WTC11 (cell line): ENCODE data around the gene SLAMF6. TPM values are rescaled to one million over a fixed set of nuclear protein-coding genes. Genes with fewer than 3 reads are reported as not detected.

Source experiments
- ATAC-seq: fragments of 200-7000 bp; cut with Tn5 transposase; 2 replicates; pipeline ENCODE4 v1.10.0; 2021; ENCODE audit warnings: mild to moderate bottlenecking, moderate library complexity
- CTCF ChIA-PET: fragments of 300-600 bp; sonication (Branson Sonifier 250); formaldehyde crosslinking; loops from one replicate; lab custom pipeline; 2021; ENCODE audit warnings: antibody characterized with exemption; lab: Charles Lee
- POLR2A ChIA-PET: fragments of 350-600 bp; sonication (Branson Sonifier 250); formaldehyde crosslinking; loops from one replicate; lab custom pipeline; 2021; ENCODE audit warnings: antibody characterized with exemption; lab: Charles Lee
- DNase-seq: peaks from one replicate; pipeline ENCODE4 v3.0.0; 2021; ENCODE audit warnings: low spot score
- H3K27ac Mint-ChIP-seq: 2 replicates; pipeline ENCODE4 v1.8.0; 2021; ENCODE audit warnings: mixed read lengths
- H3K27me3 Mint-ChIP-seq: 2 replicates; pipeline ENCODE4 v1.8.0; 2021; ENCODE audit warnings: low read depth, mild to moderate bottlenecking, moderate library complexity, mixed read lengths
- H3K36me3 Mint-ChIP-seq: 2 replicates; pipeline ENCODE4 v1.8.0; 2021; ENCODE audit warnings: mixed read lengths
- H3K4me1 Mint-ChIP-seq: 2 replicates; pipeline ENCODE4 v1.8.0; 2022; ENCODE audit warnings: mixed read lengths
- H3K4me3 Mint-ChIP-seq: 2 replicates; pipeline ENCODE4 v1.8.0; 2021; ENCODE audit warnings: mild to moderate bottlenecking, moderate library complexity, mixed read lengths
- H3K9me3 Mint-ChIP-seq: 2 replicates; pipeline ENCODE4 v1.8.0; 2021; ENCODE audit warnings: mixed read lengths
- ARID4B ChIP-seq: sonication (generic); formaldehyde crosslinking; IDR thresholded peaks from 2 replicates; pipeline ENCODE4 v1.8.0; 2023; ENCODE audit warnings: missing genetic modification reagents, mild to moderate bottlenecking, borderline replicate concordance
- CBFB ChIP-seq: sonication (generic); formaldehyde crosslinking; IDR thresholded peaks from 2 replicates; pipeline ENCODE4 v1.8.1; 2022; ENCODE audit warnings: mild to moderate bottlenecking, low read depth, missing genetic modification reagents
- E2F5 ChIP-seq: sonication (generic); formaldehyde crosslinking; IDR thresholded peaks from 2 replicates; pipeline ENCODE4 v1.8.1; 2022; ENCODE audit warnings: mild to moderate bottlenecking, moderate library complexity, missing genetic modification reagents
- EMX1 ChIP-seq: fragments of 250-450 bp; sonication (Bioruptor Pico); IDR thresholded peaks from 2 replicates; pipeline ENCODE4 v1.8.0; 2021; ENCODE audit warnings: mild to moderate bottlenecking
- HMGA2 ChIP-seq: fragments of 250-450 bp; sonication (Bioruptor Pico); IDR thresholded peaks from 2 replicates; pipeline ENCODE4 v1.4.0; 2021; ENCODE audit warnings: mild to moderate bottlenecking, moderate library complexity
- MAX ChIP-seq: sonication (generic); formaldehyde crosslinking; IDR thresholded peaks from 2 replicates; pipeline ENCODE4 v1.8.0; 2022; ENCODE audit warnings: mild to moderate bottlenecking, missing genetic modification reagents
- MLX ChIP-seq: sonication (generic); formaldehyde crosslinking; IDR thresholded peaks from 2 replicates; pipeline ENCODE4 v1.8.1; 2023; ENCODE audit warnings: mild to moderate bottlenecking, missing genetic modification reagents, moderate library complexity
- NFATC4 ChIP-seq: fragments of 250-450 bp; sonication (Bioruptor Pico); IDR thresholded peaks from 2 replicates; pipeline ENCODE4 v1.9.0; 2021; ENCODE audit warnings: mild to moderate bottlenecking
- NFE2L1 ChIP-seq: sonication (generic); formaldehyde crosslinking; IDR thresholded peaks from 2 replicates; pipeline ENCODE4 v1.8.1; 2023; ENCODE audit warnings: missing genetic modification reagents
- OVOL2 ChIP-seq: fragments of 250-450 bp; sonication (Bioruptor Pico); IDR thresholded peaks from 2 replicates; pipeline ENCODE4 v1.9.0; 2021; ENCODE audit warnings: mild to moderate bottlenecking, borderline replicate concordance
- SP1 ChIP-seq: sonication (generic); formaldehyde crosslinking; conservative IDR thresholded peaks from 2 replicates; pipeline ENCODE4 v1.8.1; 2022; ENCODE audit warnings: missing genetic modification reagents
- TEAD4 ChIP-seq: sonication (generic); formaldehyde crosslinking; IDR thresholded peaks from 2 replicates; pipeline ENCODE4 v1.8.0; 2022; ENCODE audit warnings: mild to moderate bottlenecking, missing genetic modification reagents
- ZBTB21 ChIP-seq: sonication (generic); formaldehyde crosslinking; IDR thresholded peaks from 2 replicates; pipeline ENCODE4 v1.8.1; 2023; ENCODE audit warnings: mild to moderate bottlenecking, missing genetic modification reagents, borderline replicate concordance
- ZNF232 ChIP-seq: sonication (generic); formaldehyde crosslinking; IDR thresholded peaks from 2 replicates; pipeline ENCODE4 v1.8.0; 2022; ENCODE audit warnings: mild to moderate bottlenecking, missing genetic modification reagents
- total RNA-seq: library from RNA; stranded (reverse); gene quantifications from 3 replicates; pipeline ENCODE4 v1.2.3, GENCODE V29; 2021
- TF ChIP-seq, protein P1 (sequence below): sonication (generic); formaldehyde crosslinking; IDR thresholded peaks from 2 replicates; pipeline ENCODE4 v1.8.1; 2022; ENCODE audit warnings: low read depth, mild to moderate bottlenecking, moderate library complexity, missing genetic modification reagents, borderline replicate concordance
- TF ChIP-seq, protein P2 (sequence below): sonication (generic); formaldehyde crosslinking; IDR thresholded peaks from 2 replicates; pipeline ENCODE4 v1.8.1; 2022; ENCODE audit warnings: low read depth, missing genetic modification reagents, borderline replicate concordance

The SLAMF6 gene
- total RNA-seq, 1 experiment from 2014 or later: not detected

- ChIA-PET POLR2A (no interaction called here), CTCF (no interaction called here)
- Mint-ChIP-seq H3K27ac (no peak overlapping the region), H3K9me3 (no peaks in the 10 kb centered on the region), H3K27me3 (no peaks in the 10 kb centered on the region), H3K36me3 (no peaks in the 10 kb centered on the region), H3K4me3 (no peak overlapping the region)
- TF ChIP-seq HMGA2 (CRISPR knock-in tag) (no peak), EMX1 (CRISPR knock-in tag) (no peak), OVOL2 (no peak), SP1 (no peak), NFATC4 (CRISPR knock-in tag) (no peak), E2F5 (CRISPR knock-in tag) (no peak), MAX (CRISPR knock-in tag) (no peak), ZNF232 (CRISPR knock-in tag) (no peak), MLX (CRISPR knock-in tag) (no peak), ZBTB21 (CRISPR knock-in tag) (no peak), CBFB (CRISPR knock-in tag) (no peak)
- TF ChIP-seq, protein P1, sequence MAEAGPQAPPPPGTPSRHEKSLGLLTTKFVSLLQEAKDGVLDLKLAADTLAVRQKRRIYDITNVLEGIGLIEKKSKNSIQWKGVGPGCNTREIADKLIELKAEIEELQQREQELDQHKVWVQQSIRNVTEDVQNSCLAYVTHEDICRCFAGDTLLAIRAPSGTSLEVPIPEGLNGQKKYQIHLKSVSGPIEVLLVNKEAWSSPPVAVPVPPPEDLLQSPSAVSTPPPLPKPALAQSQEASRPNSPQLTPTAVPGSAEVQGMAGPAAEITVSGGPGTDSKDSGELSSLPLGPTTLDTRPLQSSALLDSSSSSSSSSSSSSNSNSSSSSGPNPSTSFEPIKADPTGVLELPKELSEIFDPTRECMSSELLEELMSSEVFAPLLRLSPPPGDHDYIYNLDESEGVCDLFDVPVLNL: no peak
- TF ChIP-seq, protein P2, sequence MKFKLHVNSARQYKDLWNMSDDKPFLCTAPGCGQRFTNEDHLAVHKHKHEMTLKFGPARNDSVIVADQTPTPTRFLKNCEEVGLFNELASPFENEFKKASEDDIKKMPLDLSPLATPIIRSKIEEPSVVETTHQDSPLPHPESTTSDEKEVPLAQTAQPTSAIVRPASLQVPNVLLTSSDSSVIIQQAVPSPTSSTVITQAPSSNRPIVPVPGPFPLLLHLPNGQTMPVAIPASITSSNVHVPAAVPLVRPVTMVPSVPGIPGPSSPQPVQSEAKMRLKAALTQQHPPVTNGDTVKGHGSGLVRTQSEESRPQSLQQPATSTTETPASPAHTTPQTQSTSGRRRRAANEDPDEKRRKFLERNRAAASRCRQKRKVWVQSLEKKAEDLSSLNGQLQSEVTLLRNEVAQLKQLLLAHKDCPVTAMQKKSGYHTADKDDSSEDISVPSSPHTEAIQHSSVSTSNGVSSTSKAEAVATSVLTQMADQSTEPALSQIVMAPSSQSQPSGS (CRISPR knock-in tag): no peak
- TF ChIP-seq, all 79 proteins: peak for 0
- DNase-seq: no peak
- ATAC-seq: no peak
- no peaks in the 10 kb centered on the region; the same call in 1 of the 2 replicates for H3K4me1 Mint-ChIP-seq
These were observed 30.4 kb downstream of the SLAMF6 start for GRCh38 chr1:160492617-160493016.

DNA sequence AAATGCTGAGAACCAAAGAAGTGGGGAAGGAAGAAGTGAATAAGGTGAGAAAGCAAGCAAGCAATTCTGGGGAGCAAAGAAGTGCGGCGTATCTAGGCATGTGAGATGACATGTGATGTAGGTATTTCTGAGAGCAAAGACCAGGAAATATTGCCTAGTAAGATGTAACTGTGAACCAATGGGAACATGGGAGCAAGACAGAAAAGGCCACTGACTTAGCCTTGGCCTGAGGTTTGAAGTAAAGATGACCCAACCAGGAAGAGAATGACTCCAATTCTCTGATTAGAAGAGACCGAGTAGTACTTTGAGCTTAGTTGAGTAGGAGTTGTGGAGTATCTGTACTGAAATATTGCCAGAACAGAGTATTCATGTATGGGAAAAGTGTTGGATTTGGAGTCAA lies 31.1 kb downstream of the SLAMF6 start:
- no peaks in the 10 kb centered on the region for H3K27me3 Mint-ChIP-seq
- ChIA-PET POLR2A (no interaction called here), CTCF (no interaction called here)
- H3K36me3 Mint-ChIP-seq: no peaks in the 10 kb centered on the region
- peaks cover 2% of the 10 kb centered on the region for H3K4me1 Mint-ChIP-seq
- H3K9me3 Mint-ChIP-seq: no peaks in the 10 kb centered on the region
- TF ChIP-seq NFE2L1 (CRISPR knock-in tag) (no peak), ARID4B (CRISPR knock-in tag) (no peak), TEAD4 (no peak)
- DNase-seq (no peak), ATAC-seq (no peak)
- no peak overlapping the region for H3K4me3 Mint-ChIP-seq
- no peak overlapping the region for H3K27ac Mint-ChIP-seq
